HepG2 (cell line): ENCODE data around the gene APOM. TPM values are rescaled to one million over a fixed set of nuclear protein-coding genes. Genes with fewer than 3 reads are reported as not detected.
A peak's percentile ranks its signal among the peaks of the same experiment; 100 is the strongest.

Source experiments
- CREBL2 ChIP-seq: sonication (generic); formaldehyde crosslinking; IDR thresholded peaks from 2 replicates; pipeline ENCODE4 v1.8.1; 2023; ENCODE audit warnings: missing genetic modification reagents, mild to moderate bottlenecking, borderline replicate concordance
- CREM ChIP-seq, 2 experiments: sonication (generic) in 1 of 2; formaldehyde crosslinking in 1 of 2; IDR thresholded peaks; 2 replicates each; pipeline versions ENCODE4 v1.4.0 to v1.6.1; 2016 to 2020; ENCODE audit warnings: antibody characterized with exemption in 1 of 2, mild to moderate bottlenecking in 1 of 2, missing genetic modification reagents in 1 of 2
- HNF4A ChIP-seq: sonication (generic); formaldehyde crosslinking; IDR thresholded peaks from 2 replicates; pipeline ENCODE4 v1.4.0; 2020; ENCODE audit warnings: missing genetic modification reagents
- RNF219 ChIP-seq: sonication (generic); formaldehyde crosslinking; IDR thresholded peaks from 2 replicates; pipeline ENCODE4 v1.5.0; 2020; ENCODE audit warnings: mild to moderate bottlenecking, missing genetic modification reagents
- TRAFD1 ChIP-seq: sonication (generic); formaldehyde crosslinking; IDR thresholded peaks from 2 replicates; pipeline ENCODE4 v1.5.1; 2020; ENCODE audit warnings: missing genetic modification reagents, mild to moderate bottlenecking, borderline replicate concordance
- YY1 ChIP-seq: IDR thresholded peaks from 2 replicates; pipeline ENCODE4 v1.6.1; 2011; ENCODE audit warnings: low read length, low read depth, moderate library complexity, mild to moderate bottlenecking; ENCODE audit not compliant: insufficient read depth, insufficient replicate concordance
- ZBTB40 ChIP-seq, 2 experiments: fragments of 450-650 bp in 1 of 2; sonication (generic) in 1 of 2; formaldehyde crosslinking in 1 of 2; IDR thresholded peaks; 2 replicates each; pipeline versions ENCODE4 v1.6.1 to v1.8.0; 2016 to 2022; ENCODE audit warnings: antibody characterized with exemption in 1 of 2, mild to moderate bottlenecking in 1 of 2, missing genetic modification reagents in 1 of 2
- ZFY ChIP-seq: sonication (generic); formaldehyde crosslinking; IDR thresholded peaks from 2 replicates; pipeline ENCODE4 v1.4.0; 2020; ENCODE audit warnings: missing genetic modification reagents
- ZNF296 ChIP-seq: sonication (generic); formaldehyde crosslinking; conservative IDR thresholded peaks from 2 replicates; pipeline ENCODE4 v1.5.0; 2020; ENCODE audit warnings: mild to moderate bottlenecking, missing genetic modification reagents
- ZNF33A ChIP-seq: sonication (generic); formaldehyde crosslinking; IDR thresholded peaks from 2 replicates; pipeline ENCODE4 v1.5.1; 2020; ENCODE audit warnings: missing genetic modification reagents, mild to moderate bottlenecking, moderate library complexity, borderline replicate concordance
- ZNF768 ChIP-seq: sonication (generic); formaldehyde crosslinking; IDR thresholded peaks from 2 replicates; pipeline ENCODE4 v1.4.0; 2020; ENCODE audit warnings: missing genetic modification reagents
- polyA plus RNA-seq, 8 experiments: library from polyadenylated mRNA; depleted of rRNA in 3 of 8; stranded (reverse) in 7 of 8; unstranded in 1 of 8; fragments of >200 nt; fragmentation: Illumina TruSeq in 4 of 8; extraction: Trizol in 4 of 8; gene quantifications; 2 replicates each; pipeline versions ENCODE4 v1.2.1 to v1.2.3, GENCODE V29; 2011 to 2016; ENCODE audit warnings: low read depth in 4 of 8, missing spikeins in 1 of 8, mixed read lengths in 1 of 8; ENCODE audit not compliant: insufficient read depth in 1 of 8
- total RNA-seq, 5 experiments: library from RNA; depleted of rRNA; stranded (reverse); fragments of >200 nt; fragmentation: Illumina TruSeq; extraction: Trizol; gene quantifications; 2 replicates each; pipeline ENCODE4 v1.2.3, GENCODE V29; 2016; ENCODE audit warnings: low read depth in 1 of 5

APOM gene
- total and polyA plus RNA-seq, 2 of the 13 experiments (the other 11 are each of a cell fraction or from before 2014, with no cell fraction given): 98.2 to 1,140 TPM

DNA sequence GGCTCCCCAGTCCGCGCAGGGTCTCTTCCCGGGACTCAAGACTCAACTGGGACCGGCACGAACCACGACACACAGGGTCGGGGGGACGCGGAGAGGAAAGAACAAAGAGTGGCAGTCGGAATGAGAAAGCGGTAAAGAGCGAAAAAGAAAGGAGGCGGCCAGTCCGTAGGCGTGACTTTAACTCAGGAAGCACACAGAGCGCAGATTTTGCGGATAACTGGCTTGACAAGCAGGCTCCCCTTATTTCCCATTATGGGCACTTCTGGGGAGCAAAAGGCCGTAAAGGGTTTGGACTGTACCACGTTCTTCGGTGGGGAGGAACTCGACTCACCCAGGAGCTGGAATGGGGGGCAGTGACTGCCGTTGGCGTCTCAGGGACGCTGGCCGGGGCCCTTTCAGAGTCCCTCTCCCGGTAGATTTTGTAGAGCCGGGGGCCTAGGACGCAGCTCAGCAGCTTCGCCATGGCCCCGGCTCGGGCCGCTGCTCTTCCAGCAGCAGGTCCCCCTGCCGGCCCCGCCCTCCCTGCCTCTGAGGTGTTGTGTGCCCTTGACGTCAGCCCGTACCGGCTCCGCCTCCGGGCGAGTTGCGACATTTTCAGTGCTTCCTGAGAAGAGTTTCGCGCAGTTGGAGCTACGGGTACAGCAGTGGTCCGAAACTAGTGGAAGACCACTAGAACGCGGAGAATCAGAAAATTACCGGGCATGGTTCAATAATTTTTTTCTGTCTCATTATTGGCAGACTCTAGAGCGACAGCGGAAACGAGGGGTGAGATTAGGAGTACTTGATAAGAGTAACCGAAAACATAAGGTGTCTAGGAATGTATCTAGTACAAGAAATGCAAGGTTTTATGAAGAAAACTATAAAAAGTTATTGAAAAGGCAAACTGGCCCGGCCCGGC, 47.4 kb downstream of the APOM start, which contains the start of gene ABHD16A (continued):
- TF ChIP-seq CREBL2 (CRISPR knock-in tag) (no peak), HNF4A (CRISPR knock-in tag) (peak; percentile 69), ZNF296 (CRISPR knock-in tag) (no peak; the same call in 1 of the 2 replicates), ZFY (CRISPR knock-in tag) (peak; percentile 90), ZBTB40 (IDR thresholded peaks at IDR 0.05) (no peak), ZBTB40 (CRISPR knock-in tag; IDR thresholded peaks at IDR 0.05) (no peak; the same call in 1 of the 2 replicates), ZNF33A (CRISPR knock-in tag) (0 out of 2 replicates have a peak, but pooled peaks have one; percentile 58), TRAFD1 (CRISPR knock-in tag) (no peak), RNF219 (CRISPR knock-in tag) (peak; percentile 72; the same call in 1 of the 2 replicates), YY1 (peak; percentile 72), CREM (IDR thresholded peaks at IDR 0.05) (peak; percentile 94), CREM (CRISPR knock-in tag; IDR thresholded peaks at IDR 0.05) (peak; percentile 46; the same call in 1 of the 2 replicates), ZNF768 (CRISPR knock-in tag) (peak; percentile 61; the same call in 1 of the 2 replicates)
